HPDE6-E6E7 (cell line): ENCODE measurements around the gene SMIM5.
"Not testable (repeated sequence)": the region's sequence is repeated elsewhere in the genome, so short reads cannot be mapped to it uniquely, and the experiment has no call there.

Experiments used
- DNase-seq: peaks from one replicate; pipeline ENCODE4 v3.0.0; 2011; ENCODE audit warnings: missing footprints; ENCODE audit errors: extremely low spot score

The SMIM5 gene

GRCh38 chr17:75632863-75633485 lies at the start of gene SMIM5:
SMIM5 (plus strand) TSS chr17:75633434; CDS start chr17:75640202, 6,768 bp downstream.
- peak; percentile 93 for DNase-seq

DNA sequence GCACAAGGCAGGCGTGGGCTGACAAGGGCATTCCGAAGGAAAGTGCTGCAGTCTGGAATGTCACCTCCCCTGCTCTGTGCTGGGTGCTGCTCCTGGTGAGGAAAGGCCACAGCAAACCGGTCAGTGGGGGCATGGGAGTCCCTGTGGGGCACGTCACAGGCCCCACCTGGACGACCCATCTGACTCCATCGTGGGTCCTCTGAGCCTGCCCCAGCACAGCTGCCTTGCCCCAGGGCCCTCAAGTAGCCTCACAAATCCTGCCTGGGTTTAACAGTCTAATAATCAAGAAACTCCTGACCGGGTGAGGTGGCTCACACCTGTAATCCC lies 48.4 kb upstream of the SMIM5 start:
- DNase-seq, result no peak

GRCh38 chr17:75587675-75588595 lies 45.3 kb upstream of the SMIM5 start, which contains the start of gene MYO15B:
MYO15B (plus strand) TSS chr17:75587800; CDS start chr17:75588058, 258 bp downstream.
- DNase-seq, result no peak

- DNase-seq, result no peak
These were observed 44.6 kb upstream of the SMIM5 start for GRCh38 chr17:75588596-75589011.

GRCh38 chr17:75589012-75589918 lies 44.0 kb upstream of the SMIM5 start:
- peak; percentile 94 for DNase-seq

GRCh38 chr17:75589919-75590303 lies 43.3 kb upstream of the SMIM5 start:
- DNase-seq, result no peak

DNA sequence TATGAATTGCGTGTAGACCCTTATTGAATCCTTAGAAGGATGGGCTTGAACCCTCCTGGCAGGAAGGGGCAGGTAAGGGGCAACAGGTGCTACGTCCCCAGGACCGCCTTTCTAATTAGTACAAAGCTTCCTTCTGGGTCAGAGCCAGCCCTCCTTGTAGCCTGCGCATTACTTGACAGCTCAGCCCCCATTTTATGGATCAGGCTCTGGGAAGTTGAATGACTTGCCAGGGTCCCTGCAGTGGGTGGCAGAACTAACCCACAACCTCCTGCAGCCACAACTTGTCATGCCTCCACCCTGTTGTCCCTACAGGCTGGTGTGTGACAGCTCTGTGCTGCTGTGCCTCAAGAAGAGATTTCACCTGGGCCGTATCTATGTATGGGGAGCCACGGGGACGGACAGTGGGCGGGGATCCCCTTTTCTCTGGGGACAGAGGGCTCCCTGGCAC lies 42.9 kb upstream of the SMIM5 start:
- no peak for DNase-seq

DNA sequence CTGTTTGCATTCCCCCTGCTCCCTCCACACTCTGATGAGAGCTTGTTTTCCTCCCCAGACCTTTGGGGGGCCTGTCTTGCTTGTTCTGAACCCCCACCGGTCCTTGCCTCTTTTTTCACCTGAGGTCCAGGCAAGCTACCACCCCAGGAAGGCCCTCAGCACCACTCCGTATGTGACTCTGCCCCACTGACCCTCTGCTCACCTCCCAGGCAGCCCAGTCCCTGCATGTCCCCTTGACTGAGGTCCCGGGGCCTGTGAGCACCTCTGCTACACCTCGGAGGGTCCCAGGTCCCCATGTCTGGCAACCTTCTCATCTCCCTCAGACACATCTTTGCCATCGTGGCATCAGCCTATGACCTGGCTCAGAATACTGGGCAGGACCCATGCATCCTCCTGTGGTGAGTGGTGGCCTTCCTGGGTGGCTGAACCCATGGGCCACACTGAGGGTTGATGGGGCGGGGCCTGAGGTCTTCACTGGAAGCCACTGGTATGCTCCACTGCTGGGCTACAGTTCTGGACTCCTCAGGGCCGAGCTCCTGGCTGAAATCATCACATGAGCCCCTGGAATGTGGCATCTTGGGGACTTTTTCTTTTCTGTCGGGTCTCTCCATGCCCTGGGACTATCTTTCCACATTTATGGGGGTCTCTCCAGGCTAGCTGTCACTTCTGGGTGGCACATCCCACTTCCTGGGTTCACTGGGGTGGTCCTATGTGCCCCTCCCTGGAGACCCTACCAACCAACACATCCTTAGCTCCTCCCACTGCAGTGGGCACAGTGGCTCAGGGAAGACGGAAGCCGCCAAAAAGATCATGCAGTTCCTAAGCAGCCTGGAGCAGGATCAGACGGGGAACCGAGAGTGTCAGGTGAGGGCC lies 42.1 kb upstream of the SMIM5 start:
- no peak for DNase-seq

- no peak for DNase-seq
These were observed 41.4 kb upstream of the SMIM5 start for GRCh38 chr17:75591722-75592302.

DNA sequence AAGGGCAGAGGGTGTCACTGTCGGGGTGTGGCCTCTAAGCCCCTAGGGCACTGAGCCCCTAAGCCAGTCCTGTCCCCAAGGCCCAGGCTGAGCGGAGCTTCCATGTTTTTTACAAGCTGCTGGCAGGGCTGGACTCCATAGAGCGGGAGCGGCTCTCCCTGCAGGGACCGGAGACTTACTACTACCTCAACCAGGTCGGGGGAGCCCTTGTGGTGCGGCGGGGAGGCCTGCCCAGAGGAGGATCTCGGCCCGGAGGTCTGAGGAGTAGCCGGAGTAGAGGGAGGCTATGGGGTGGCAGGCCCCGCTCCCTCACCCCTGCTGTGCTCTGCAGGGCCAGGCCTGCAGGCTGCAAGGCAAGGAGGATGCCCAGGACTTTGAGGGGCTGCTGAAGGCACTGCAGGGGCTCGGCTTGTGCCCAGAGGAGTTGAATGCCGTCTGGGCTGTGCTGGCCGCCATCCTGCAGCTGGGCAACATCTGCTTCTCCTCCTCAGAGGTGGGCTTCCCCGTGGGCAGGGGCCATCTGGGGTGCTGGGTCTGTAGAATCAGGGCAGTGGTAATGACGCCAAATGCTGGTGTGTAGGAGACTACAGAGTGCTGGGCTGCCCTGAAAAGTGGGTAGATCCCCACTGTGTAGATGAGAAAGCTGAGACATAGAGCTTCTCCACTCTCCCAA lies 40.8 kb upstream of the SMIM5 start:
- no peak for DNase-seq

DNA sequence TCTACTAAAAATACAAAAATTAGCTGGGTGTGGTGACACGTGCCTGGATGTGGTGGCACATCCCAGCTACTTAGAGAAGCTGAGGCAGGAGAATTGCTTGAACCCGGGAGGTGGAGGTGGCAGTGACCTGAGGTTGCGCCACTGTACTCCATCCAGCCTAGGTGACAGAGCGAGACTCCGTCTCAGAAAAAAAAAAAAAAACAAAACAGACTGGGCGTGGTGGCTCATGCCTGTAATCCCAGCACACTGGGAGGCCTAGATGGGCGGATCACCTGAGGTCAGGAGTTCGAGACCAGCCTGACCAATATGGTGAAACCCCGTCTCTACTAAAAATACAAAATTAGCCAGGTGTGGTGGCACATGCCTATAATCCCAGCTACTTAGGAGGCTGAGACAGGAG lies 39.8 kb upstream of the SMIM5 start:
- DNase-seq, result not testable (repeated sequence)

DNA sequence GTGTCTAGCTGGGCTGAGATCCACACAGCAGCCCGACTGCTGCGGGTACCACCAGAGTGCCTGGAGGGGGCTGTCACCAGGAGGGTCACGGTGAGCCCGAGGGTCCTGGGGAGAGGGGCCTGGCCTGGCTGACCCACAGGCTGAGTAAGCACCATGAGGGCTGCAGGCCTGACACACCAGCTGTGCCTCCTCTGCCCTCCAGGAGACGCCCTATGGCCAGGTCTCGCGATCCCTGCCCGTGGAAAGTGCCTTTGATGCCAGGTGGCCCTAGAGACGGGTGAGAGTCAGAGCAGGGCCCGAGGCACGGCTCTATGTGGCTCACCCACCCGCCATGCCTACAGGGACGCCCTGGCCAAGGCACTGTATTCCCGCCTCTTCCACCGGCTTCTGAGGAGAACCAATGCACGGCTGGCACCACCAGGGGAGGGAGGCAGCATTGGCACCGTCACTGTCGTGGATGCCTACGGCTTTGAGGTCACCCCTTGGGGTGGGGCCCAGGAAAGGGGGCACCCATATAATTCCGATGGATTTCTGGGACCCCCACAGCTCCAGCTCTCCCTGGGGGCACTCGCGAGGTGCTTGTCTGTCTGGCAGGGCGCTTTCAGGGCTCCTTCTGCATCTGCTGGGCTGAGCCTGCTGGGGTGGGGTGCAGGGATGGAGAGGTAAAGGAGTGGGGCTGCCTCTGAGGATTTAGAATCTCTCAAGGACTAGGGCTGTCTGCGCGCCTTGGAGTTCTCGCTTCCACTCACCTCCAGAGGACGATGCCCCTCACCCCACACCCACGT lies 38.5 kb upstream of the SMIM5 start:
- DNase-seq, result no peak

DNA sequence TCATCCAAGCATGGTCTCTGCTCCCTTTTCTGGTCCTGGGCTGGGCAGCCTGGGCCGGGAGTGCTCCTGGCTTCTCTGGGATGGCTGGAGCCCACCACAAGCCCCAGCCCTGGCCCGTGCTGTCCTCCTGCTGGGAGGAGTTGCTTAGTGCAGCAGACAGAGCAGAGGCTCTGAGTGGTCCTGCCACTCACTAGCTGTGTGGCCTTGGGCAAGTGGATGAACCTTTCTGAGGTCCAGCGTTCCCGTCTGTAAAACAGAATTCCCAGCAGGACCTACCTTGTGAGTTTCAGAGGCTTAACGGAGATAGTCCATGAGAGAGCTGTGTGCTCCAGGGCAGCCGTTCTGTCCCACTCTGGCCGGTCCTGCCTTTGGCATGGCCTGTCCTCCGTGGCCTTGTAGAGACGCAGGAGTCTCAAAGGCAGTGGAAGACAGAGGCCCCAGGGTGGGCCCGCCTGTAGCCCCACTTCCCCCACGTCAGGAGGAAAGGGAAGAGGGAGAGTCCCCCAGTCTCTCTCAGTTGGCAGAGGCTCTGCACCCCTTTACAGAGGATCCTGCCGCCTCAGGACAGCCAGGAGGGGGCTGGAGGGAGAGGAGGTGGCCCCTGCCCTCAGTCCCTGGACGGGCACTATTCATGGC lies 37.8 kb upstream of the SMIM5 start:
- no peak for DNase-seq

- DNase-seq, result no peak
These were observed 37.3 kb upstream of the SMIM5 start for GRCh38 chr17:75595920-75596313.

- DNase-seq, result no peak
These were observed 36.7 kb upstream of the SMIM5 start for GRCh38 chr17:75596320-75597087.

DNA sequence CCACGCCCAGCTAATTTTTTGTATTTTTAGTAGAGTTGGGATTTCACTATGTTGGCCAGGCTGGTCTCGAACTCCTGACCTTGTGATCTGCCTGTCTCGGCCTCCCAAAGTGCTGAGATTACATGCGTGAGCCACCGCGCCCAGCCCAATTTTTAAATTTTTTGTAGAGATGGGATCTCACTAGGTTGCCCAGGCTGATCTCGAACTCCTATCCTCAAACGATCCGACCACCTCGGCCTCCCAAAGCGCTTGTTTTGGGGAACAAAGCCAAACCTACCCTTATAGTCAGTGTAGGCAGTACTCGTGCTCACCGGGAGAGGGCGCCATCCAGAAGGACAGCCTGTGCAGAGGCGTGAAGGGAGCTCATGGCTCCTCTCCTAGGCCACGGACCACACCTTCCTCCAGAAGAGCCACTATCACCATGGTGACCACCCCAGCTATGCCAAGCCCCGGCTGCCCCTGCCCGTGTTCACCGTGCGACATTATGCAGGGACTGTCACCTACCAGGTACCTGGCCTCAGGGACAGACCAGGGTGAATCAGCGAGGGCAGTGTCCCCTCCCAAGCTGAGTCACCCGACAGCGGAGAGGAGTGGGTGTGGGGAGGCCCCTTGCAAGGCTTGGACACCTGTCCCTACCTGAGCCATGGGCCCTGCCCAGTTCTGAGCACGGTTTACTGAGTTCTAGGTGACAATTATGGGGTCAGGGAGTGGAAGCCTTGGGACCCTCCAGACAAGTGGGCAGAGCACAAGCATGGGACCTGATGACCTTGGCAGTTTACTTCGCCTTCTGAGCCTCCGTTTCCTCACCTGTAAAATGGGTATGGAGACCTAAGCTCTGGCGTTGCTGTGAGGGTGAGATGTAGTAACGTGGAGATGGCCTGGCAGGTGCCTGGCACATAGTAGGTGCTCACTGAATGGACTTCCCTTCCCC lies 31.9 kb upstream of the SMIM5 start:
- DNase-seq, result peak; percentile 41

- no peak for DNase-seq
These were observed 30.6 kb upstream of the SMIM5 start for GRCh38 chr17:75602644-75603043.
